HG02642 (cell line): ENCODE data around the gene KCNQ1.

Source experiments
- ATAC-seq: cut with Tn5 transposase; IDR thresholded peaks from one replicate; pipeline ENCODE4 v1.9.1; 2021; ENCODE audit warnings: mild to moderate bottlenecking; ENCODE audit not compliant: unreplicated experiment, poor library complexity

Gene KCNQ1

DNA sequence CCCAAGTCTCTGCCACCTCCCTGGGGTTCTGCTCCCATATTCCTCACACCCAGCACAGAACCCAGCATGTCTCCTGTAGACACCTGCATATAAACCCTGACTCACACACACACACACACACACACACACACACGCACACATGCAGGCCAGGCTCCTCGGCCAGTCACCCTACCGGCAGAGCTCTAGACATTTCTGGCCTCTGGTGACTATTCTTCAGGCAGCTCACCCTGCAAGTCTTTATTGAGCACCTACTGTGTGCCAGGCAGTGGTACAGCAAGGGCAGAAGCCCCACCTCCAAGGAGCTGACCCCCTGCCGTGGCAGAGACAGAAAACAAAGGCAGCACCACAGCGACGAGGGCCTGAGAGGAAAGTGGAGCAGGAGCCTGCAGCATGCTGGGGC is 390.5 kb downstream of the KCNQ1 start:
- no peak for ATAC-seq

DNA sequence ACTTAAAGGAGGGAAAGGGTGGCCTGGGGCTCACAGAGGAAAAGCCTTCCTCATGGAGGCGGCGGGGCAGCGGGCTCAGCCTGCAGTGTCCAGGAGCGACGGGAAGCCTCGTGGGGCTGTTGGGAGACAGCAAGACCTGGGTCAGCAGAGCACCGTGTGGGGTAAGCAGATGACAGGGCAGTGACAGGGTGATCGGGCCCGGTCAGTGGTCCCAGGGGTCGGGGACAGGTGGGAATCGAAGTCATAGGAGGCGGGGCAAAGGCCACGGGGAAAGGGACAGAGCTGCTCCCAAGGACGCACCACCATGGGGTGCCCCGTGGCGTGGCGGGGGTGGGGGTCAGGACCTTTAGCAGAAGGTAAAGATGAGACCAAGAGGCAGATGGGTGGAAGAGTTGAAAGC is 390.9 kb downstream of the KCNQ1 start:
- no peak for ATAC-seq

DNA sequence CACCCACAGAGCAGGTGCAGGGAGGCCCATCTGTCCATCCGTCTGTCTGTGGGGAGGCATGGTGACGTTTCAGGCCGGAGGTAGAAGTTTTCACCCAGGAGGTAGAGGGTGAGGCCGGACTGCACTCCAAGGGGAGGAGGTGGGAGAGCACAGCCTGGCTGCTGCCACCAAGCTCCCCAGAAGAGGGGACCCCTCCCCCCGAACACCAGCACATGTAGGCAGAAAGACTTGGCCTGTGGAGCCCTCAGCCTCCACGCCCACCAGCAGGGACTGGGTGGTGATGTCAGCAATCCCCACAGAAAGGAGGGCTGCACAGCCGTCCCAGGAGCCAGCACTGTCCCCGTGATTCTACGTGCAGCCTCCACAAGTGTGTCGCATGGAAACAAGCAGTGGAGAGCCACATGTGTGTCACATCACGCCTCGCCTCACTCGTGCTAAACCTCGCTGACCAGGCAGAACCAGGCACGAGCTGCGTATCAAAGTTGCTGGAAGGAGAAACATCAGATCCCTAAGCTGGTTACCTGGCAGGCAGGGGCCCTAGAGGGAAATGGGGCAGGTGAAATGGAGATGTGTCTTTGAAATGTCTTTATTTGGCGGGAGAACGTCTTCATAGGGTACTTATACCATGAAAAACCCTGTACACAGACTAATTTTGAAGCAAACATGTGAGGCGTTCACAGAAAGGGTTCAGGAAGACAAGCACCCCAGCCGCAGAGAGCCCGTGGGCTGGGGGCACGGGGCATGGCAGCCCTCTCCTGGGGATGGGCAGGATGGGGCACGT is 391.7 kb downstream of the KCNQ1 start:
- no peak for ATAC-seq

DNA sequence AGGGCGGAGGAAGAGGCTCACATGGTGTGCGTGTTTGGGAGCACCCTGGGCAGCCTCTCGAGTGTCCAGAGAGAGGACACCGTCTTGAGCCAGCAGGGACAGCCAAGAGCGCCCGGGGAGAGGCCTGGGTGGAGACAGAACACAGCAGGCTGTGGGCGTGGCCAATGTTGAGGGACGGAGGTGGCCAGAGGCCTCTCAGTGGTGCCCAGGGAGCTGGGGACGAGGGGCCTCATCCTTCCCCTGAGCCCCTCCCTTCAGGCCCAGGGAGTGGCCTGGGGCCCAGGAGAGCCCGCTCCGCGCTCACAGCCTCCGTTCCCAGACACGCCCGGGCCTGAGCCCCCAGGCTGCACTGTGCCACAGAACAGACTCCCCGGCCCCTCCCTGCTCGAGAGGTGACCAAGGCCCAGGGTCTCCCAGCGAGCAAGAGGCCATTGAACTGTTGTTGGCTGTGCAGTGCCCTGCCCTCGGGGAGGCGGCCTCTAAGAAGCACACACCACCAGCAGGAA is 392.3 kb downstream of the KCNQ1 start:
- no peak for ATAC-seq

DNA sequence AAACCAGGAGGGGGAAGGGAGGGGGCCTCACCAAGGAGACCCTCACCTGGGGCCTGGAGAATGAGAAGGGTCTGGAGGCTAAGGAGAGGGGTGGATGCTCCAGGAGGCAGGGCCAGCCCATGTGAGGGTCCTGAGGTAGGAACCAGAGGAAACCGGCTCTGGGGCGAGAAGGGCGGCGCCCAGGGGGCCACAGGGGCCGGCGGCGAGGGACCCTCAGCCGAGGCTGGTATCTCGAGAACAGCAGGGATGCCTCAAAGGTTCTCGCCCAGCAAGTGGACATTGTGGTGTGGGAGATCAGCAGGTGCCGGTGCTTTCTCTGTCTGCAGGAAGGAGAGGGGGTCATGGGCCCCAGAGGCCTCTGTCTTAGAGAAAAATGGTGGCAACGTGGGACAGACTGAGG is 392.8 kb downstream of the KCNQ1 start:
- no peak for ATAC-seq

DNA sequence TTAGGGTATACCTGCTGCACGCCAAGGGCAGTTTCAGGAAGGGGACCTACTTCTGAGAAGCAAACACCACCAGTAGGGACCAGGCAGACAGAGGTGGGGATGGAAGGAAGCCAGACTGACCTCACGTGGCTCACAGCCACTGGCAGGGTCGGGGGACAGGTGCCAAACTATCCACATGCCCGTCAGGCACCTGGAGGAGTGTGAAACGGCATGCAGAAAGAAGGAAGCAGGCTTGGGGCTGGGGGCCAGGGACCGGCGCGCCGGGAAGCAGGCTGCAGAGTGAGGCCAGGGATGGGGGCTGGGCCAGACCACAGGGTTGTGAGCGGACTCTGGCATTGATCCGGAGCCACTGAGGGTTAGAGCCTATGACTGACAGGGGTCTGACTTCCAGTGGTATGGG is 393.3 kb downstream of the KCNQ1 start:
- ATAC-seq, result no peak

DNA sequence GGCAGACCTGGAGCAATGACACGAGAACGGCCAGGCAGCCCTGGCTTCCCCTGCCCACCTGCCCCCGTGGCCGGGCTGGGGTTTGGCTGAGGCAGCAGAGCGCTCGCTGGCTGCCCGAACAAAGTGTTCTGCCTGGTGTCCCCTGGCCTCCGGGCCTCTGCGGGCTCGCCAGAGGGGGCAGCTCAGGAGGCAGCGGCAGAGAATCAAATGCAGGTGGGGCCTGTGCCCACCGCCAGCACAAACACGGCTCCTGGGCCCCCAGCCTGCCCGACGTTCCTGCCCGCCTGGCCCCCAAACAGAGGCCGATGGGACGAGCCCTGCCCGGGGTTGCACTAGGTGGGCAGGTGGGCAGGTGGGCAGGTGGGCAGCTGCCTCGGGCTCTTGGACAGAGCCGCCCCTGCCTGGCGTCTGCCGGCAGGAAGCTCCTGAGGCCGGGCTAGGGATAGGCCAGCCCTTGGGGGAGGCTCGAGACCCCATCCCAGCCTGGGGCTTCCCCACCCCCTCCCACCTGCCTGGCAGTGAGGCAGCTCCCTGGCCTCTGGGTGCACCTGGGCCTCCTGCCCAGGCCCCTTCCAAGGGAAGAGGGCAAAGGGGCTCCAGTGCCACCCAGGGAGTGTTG is 394.0 kb downstream of the KCNQ1 start:
- no peak for ATAC-seq

DNA sequence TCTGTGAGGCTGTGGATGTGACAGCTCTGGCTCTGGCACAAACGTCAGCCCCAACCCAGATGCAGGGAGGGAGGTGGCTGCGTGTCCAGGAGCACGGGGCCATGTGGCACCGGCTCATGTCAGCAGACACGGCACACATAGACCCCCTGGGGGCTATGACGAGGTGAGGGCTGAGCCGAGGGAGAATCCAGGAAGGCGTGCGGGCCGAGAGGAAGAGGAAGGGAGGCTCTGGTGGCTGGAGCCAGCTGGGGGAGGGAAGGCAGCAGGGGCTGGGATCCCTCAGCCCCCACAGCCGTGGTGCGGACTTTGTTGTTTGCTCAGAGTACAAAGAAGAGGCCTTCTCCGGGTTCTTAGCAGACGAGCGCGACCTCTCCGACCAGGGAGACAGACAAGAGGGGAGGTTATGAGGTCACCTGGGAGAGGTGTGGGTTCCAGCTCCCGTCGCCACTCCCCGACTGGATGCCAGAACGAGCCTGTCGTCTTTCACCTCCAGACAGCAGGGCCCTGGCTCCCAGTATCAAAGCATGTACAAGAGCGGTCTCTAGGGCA is 394.7 kb downstream of the KCNQ1 start:
- ATAC-seq, result no peak

DNA sequence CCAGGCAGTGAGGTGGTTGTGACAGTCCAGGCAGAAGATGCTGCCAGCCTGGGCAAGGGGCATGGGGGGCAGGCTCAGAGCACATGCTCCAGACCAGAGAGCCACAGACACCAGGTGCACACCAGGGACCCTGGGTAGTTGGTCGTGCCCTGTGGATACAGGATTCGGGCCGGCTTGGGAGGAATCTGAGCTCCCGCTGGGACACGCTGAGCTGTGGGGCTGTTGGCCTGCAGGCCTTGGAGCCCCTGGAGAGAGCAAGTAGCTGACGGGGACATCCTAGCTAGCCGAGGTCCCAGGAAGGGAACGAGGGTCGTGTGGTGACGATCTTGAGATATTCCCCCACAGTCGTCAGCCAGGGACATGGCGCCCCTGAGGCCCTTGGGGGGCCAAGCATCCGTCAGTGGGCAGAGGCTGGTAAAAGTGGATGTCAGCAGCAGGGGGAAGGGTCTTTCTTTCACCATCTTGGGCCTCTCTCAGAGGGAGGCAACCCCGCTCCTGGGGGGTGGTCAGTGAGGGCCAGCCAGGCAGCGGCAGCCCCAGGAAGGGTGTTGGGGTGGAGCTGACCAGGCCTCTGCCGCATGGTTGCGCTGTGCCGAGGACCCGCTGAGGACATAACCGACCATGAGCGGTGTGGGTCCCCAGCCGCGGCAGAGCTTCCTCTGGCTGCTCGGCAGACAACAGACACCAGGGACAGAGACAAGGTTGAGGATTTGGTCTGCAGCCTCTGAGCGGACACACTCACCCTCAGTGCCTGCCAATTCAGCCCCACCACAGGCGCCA is 396.8 kb downstream of the KCNQ1 start:
- ATAC-seq, result no peak

DNA sequence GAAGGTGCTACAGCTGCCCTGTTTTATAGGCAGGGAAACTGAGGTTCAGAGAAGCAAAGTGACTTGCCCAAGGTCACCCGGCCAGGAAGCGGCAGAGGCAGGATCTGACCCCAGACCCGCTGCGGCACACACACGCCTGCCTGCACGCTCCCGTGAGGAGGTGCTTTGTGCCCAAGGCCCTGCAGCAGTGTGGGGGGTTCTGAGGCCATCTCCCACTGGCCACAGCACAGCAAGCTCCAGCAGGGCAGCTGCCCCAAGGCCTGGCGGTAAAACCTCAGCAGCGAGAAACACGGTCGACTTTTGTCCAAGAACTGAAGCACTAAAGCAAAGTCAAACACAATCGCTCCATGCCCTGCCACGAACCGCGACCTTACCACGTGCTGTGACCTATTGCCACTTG is 398.1 kb downstream of the KCNQ1 start:
- no peak for ATAC-seq

DNA sequence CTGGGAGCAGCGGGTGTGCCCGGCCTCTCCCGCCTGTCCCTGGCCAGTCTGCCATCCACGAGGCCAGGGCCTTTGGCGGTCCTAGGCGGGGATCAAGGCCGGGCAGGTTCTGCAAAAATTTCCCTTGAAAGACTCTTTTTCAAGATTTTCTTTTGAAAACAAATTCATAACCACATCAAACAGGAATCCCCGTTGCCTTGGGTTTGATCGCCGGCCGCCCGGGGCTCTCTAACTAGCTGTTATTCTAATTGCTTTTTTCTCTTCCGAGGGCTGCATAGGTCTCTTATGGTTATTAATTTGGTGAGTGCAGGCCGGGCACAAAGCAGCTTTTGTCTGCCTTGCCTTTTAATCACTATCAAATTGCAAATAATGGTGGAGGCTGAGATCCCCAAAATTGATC is 398.7 kb downstream of the KCNQ1 start:
- ATAC-seq, result no peak

DNA sequence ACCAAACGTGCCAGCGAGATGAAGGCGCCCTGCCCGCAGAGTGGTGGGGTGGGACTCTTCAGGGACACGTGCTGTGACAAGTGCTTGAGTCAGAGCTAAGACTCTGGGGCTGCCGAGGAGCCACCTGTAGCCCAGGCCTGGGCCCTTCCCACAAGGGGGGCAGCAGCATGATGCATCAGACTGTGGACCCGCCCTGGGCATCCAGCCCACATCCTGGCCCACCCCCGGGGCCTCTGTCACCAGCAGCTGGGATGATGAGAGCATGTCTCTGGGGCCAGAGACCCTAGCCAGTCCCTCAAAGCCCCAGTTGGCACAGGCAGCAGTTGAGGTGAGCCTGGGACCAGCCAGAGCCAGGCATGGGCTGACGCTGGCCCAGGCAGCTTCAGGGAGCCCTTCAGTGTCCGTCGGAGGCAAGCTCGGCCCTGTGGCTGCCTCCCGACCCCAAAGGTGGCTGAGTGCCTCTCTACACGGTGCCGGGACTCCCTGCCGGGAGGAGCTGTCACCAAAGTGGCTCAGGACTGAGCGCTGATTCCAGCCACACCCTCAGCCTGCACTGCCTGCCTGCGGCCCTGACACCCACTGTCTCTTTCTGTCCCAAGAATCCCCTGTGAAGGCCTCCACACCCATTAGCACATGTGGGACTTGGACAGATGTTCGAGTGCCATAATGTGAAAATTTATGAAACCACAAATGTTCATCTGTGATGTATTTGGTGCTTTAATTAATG is 399.5 kb downstream of the KCNQ1 start:
- no peak for ATAC-seq

DNA sequence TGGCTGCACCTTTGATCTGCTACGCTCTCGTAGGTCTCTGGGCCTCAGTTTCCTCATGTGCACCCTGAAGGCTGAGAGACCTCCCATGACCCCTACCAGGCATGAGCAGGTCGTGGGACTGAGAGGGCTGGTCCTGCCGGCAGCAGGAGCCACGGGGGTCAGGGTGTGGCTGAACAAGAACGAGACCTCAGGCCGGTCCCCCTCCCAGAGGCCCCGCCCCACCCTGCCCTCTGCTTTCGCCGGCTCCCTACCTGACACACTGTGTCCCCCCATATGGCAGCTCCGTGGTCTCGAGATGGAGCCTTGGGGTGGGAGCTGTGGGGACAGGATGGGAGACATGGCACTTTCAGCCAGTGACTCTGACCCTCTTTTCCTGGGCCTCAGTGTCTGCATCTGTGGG is 400.2 kb downstream of the KCNQ1 start:
- no peak for ATAC-seq

DNA sequence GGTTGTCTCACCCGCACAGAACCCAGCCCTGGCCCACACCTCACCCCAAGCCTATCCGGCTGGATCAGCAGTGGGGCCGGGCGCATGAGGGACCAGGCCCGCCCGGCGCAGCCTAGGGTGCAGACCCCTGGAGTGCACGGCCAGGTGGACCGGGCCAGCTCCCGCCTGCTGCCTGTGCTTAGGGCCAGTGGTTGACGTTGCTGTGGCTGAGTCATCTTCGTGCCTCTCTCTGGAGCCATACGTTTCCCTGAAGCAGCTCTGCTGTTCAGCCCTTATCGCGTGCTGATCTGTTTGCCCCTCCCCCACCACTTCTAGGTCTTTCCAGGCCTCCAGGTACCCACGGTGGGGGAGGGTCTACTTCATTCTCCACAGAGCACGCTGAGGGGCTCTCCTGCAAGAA is 401.2 kb downstream of the KCNQ1 start:
- ATAC-seq, result no peak

DNA sequence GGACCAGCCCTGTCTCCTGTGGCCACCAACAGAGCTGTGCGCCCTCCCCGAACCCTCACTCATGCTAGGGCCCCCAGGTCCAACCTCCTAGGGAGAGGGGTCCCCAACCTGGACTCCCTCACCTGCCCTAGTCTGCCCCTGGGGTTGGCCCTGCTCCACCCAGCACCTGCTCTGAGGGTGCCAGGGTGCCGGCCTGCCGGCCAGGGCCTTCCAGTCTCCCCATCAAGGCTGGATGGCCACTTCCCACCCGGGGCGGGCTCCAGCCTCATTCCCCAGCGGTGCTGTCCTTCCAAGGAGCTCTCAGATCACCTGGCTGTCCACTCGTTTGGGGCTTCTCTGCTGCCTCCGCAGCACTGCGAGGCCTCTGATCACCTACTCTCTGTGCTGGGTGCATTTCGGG is 401.7 kb downstream of the KCNQ1 start:
- no peak for ATAC-seq

DNA sequence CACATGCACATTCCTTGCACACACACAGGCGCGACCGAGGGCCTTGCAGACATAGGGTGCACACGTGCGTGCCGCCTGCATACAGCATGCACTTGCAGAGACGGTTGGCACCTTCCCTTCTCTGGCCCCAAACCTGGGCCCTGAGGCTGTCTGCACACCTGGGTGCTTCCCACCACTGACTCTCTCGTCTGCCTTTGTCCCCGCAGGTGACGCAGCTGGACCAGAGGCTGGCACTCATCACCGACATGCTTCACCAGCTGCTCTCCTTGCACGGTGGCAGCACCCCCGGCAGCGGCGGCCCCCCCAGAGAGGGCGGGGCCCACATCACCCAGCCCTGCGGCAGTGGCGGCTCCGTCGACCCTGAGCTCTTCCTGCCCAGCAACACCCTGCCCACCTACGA is 402.8 kb downstream of the KCNQ1 start:
- ATAC-seq, result no peak

DNA sequence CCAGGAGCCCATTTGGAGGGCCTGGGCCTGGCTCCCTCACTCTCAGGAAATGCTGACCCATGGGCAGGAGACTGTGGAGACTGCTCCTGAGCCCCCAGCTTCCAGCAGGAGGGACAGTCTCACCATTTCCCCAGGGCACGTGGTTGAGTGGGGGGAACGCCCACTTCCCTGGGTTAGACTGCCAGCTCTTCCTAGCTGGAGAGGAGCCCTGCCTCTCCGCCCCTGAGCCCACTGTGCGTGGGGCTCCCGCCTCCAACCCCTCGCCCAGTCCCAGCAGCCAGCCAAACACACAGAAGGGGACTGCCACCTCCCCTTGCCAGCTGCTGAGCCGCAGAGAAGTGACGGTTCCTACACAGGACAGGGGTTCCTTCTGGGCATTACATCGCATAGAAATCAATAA is 403.7 kb downstream of the KCNQ1 start:
- ATAC-seq, result no peak

DNA sequence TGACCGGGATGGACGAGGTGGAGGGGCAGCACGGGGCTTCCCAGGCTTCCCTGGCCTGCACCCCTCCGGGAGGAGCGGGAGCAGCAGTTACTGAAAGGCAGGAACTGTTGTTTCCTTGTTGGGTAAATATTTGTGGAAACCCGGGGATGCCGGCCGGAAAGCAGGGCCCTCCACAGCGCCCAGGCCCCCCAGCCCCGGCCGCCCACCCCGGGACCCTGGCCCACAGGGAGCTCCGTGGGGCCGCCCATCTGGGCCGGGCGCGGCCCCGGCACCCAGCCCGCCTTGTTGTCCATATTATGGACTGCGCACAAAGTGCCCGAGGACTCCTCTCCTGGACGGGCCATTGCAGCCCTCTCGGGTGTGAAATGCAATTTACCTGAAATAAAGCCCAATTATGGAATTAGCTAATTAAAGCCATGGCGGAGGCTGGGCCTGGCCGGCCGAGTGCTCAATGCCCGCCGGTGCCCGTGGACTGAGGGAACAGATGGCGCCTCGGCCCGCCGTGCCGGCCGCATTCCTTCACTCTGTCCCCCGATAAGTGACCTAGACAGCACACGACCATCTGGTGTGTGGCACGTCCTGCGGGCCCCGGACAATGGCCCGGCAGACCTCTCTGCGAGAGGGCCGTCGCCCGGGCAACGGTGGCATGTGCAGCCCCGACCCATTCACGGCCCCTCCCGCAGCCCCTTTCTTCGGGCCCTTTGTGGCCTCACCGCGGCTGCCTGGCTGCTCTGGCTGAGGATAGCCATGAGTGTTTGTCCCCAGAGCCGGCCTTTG is 405.4 kb downstream of the KCNQ1 start:
- ATAC-seq, result no peak

DNA sequence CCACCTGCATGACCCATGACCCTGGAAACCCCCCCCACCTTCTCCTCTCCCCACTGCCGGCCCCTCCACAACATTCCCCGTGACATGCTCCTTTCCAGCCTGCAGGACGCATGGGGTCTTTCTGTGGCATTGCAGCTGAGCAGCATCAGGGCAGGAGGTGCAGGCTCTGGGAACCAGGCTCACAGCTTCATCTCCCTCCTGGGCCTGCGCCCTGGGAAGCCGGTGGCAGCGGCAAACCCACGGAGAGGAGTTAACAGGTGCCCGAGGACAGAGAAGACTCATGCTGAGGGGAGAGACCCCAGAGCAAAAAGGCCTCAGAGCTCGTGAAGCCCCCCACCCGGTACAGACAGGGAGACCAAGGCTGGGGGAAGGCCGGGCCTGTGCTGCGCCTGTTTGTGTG is 408.6 kb downstream of the KCNQ1 start:
- no peak for ATAC-seq
